ENCODE results near the gene BUD23.
"Not testable (repeated sequence)": the region's sequence is repeated elsewhere in the genome, so short reads cannot be mapped to it uniquely, and the experiment has no call there.

BUD23 gene

GRCh38 chr7:73702665-73703064, 19.3 kb downstream of the BUD23 start:
- DNase-seq = no peak

- DNase-seq = no peak
These were observed 19.8 kb downstream of the BUD23 start for GRCh38 chr7:73703225-73703624.

GRCh38 chr7:73703757-73704639, 20.6 kb downstream of the BUD23 start:
- DNase-seq = no peak

- peak; percentile 72 for DNase-seq
These were observed 21.5 kb downstream of the BUD23 start for GRCh38 chr7:73704640-73705550.

GRCh38 chr7:73705551-73705920, 22.1 kb downstream of the BUD23 start:
- no peak for DNase-seq

- DNase-seq = no peak
These were observed 23.0 kb downstream of the BUD23 start for GRCh38 chr7:73706126-73707044.

GRCh38 chr7:73707045-73707631, 23.7 kb downstream of the BUD23 start:
- no peak for DNase-seq

GRCh38 chr7:73708961-73709549, 25.7 kb downstream of the BUD23 start:
- no peak for DNase-seq

GRCh38 chr7:73712773-73713172, 29.4 kb downstream of the BUD23 start:
- DNase-seq = no peak

GRCh38 chr7:73713319-73713718, 29.9 kb downstream of the BUD23 start:
- not testable (repeated sequence) for DNase-seq

GRCh38 chr7:73715648-73716317, 32.4 kb downstream of the BUD23 start:
- peak; percentile 83 for DNase-seq

GRCh38 chr7:73716318-73716890, 33.0 kb downstream of the BUD23 start:
- DNase-seq = no peak

GRCh38 chr7:73717025-73717807, 33.8 kb downstream of the BUD23 start:
- DNase-seq = no peak

- peak; percentile 85 for DNase-seq
These were observed 34.6 kb downstream of the BUD23 start for GRCh38 chr7:73717991-73718405.

GRCh38 chr7:73718438-73718881, 35.1 kb downstream of the BUD23 start:
- DNase-seq = no peak

- DNase-seq = peak; percentile 46
These were observed 35.8 kb downstream of the BUD23 start, which contains the start of gene STX1A for GRCh38 chr7:73718905-73719805. Gene STX1A, minus strand, starts transcription at chr7:73719669. Its CDS starts 38 bp downstream, at chr7:73719631.

GRCh38 chr7:73719806-73720169, 36.4 kb downstream of the BUD23 start:
- no peak for DNase-seq

- DNase-seq = not testable (repeated sequence)
These were observed 37.0 kb downstream of the BUD23 start for GRCh38 chr7:73720443-73720842.

- no peak for DNase-seq
These were observed 38.0 kb downstream of the BUD23 start for GRCh38 chr7:73721377-73721817.

Data from NCI-H226 (cell line).